MCF 10A (cell line): ENCODE results near the gene SORBS1. TPM values are rescaled to one million over a fixed set of nuclear protein-coding genes. Genes with fewer than 3 reads are reported as not detected.

ENCODE experiments used
- BruUV-seq: library from RNA; stranded (reverse); fragments of 400-500 nt; replicated peaks from 2 replicates; lab custom pipeline; 2021; lab: Mats Ljungman, UMichigan
- CTCF ChIA-PET: fragments of 300-600 bp; sonication (Branson Sonifier 250); formaldehyde crosslinking; extraction: SDS; loops from one replicate; lab custom pipeline; 2021; ENCODE audit warnings: antibody characterized with exemption, inconsistent platforms; lab: Yijun Ruan, JAX
- POLR2A ChIA-PET: fragments of 300-600, 350-650 bp; sonication (Branson Sonifier 250); formaldehyde crosslinking; extraction: SDS; loops from one replicate; lab custom pipeline; 2020; ENCODE audit warnings: antibody characterized with exemption, inconsistent platforms; lab: Yijun Ruan, JAX
- DNase-seq: peaks from one replicate; pipeline ENCODE4 v3.0.0-alpha.2; 2018; ENCODE audit not compliant: unreplicated experiment
- H3K27ac Mint-ChIP-seq: one replicate; pipeline ENCODE4 v1.8.0; 2022; ENCODE audit warnings: mild to moderate bottlenecking, low read depth, mixed read lengths; ENCODE audit not compliant: unreplicated experiment
- H3K27me3 Mint-ChIP-seq: one replicate; pipeline ENCODE4 v1.8.0; 2022; ENCODE audit warnings: mixed read lengths; ENCODE audit not compliant: insufficient read depth, unreplicated experiment
- H3K36me3 Mint-ChIP-seq: one replicate; pipeline ENCODE4 v1.8.0; 2022; ENCODE audit warnings: mild to moderate bottlenecking, moderate library complexity, mixed read lengths; ENCODE audit not compliant: insufficient read depth, unreplicated experiment
- H3K4me1 Mint-ChIP-seq: one replicate; pipeline ENCODE4 v1.8.0; 2022; ENCODE audit warnings: mixed read lengths; ENCODE audit not compliant: insufficient read depth, unreplicated experiment
- H3K4me3 Mint-ChIP-seq: one replicate; pipeline ENCODE4 v1.8.0; 2022; ENCODE audit warnings: mild to moderate bottlenecking, moderate library complexity, mixed read lengths; ENCODE audit not compliant: unreplicated experiment
- H3K9me3 Mint-ChIP-seq: one replicate; pipeline ENCODE4 v1.8.0; 2022; ENCODE audit warnings: mixed read lengths; ENCODE audit not compliant: unreplicated experiment
- CTCF ChIP-seq: fragments of 200-600 bp; IDR thresholded peaks from one replicate; pipeline ENCODE4 v1.8.0; 2022; ENCODE audit warnings: antibody characterized with exemption, mild to moderate bottlenecking; ENCODE audit not compliant: unreplicated experiment
- intact Hi-C: fragments of 100-400 bp; cut with micrococcal nuclease; formaldehyde crosslinking; loops from 2 replicates; pipeline ENCODE4 v1.14.1; 2022
- total RNA-seq: library from RNA; stranded (reverse); gene quantifications from 2 replicates; pipeline ENCODE4 v1.2.3, GENCODE V29; 2022

Gene SORBS1
- total RNA-seq, 1 experiment from 2014 or later = 1.0 TPM

DNA sequence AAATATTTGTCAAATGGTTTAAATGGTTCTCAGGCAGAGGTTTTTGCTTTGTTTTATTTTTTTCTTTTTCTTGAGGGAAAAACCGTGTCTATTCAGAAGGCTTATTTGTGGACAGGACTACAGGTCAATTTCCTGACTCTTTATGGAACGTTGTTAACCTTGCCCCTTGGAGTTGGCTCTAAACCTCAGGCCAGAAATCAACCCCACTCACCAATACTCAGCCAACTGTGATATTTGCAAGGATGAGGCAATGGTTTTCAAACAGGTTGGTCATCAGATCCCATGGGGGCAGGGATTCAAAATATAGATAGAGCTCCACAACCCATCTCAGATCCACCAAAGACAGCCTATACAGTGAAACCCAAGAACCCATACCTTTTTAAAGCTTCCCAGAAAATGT, 280.5 kb downstream of the SORBS1 start:
- ChIA-PET POLR2A (interaction anchor here (0.7 kb wide), 1 partner anchor 94 kb away, joined by 3 read pairs; no protein-coding TSS in a partner anchor), CTCF (interaction anchor here (0.5 to 0.9 kb wide), 2 partner anchors 21 to 1781 kb away, joined by 3 to 4 read pairs; no protein-coding TSS in a partner anchor)
- DNase-seq = no peak
- no TSS peak for BruUV-seq
- Mint-ChIP-seq H3K27me3 (no peaks in the 10 kb centered on the region), H3K9me3 (no peaks in the 10 kb centered on the region), H3K4me1 (peaks cover 33% of the 10 kb centered on the region), H3K27ac (no peak overlapping the region), H3K36me3 (no peaks in the 10 kb centered on the region), H3K4me3 (no peak overlapping the region)
- intact Hi-C loops = no loop called here
- TF ChIP-seq CTCF = no peak

GRCh38 chr10:95279042-95279820, 281.9 kb downstream of the SORBS1 start:
- intact Hi-C loops = no loop called here
- POLR2A ChIA-PET = interaction anchor here (0.6 to 2.3 kb wide), 4 partner anchors 9 to 737 kb away, joined by 3 to 19 read pairs (median 3); no protein-coding TSS in a partner anchor
- Mint-ChIP-seq H3K9me3 (no peaks in the 10 kb centered on the region), H3K27me3 (no peaks in the 10 kb centered on the region), H3K4me3 (no peak overlapping the region), H3K4me1 (peaks cover 41% of the 10 kb centered on the region), H3K27ac (peak overlapping the region; percentile 63), H3K36me3 (no peaks in the 10 kb centered on the region)
- no TSS peak for BruUV-seq
- peak; percentile 57 for DNase-seq
- TF ChIP-seq CTCF = no peak
- CTCF ChIA-PET = interaction anchor here (0.6 to 3.1 kb wide), 9 partner anchors 9 to 916 kb away, joined by 3 to 31 read pairs (median 4); no protein-coding TSS in a partner anchor

DNA sequence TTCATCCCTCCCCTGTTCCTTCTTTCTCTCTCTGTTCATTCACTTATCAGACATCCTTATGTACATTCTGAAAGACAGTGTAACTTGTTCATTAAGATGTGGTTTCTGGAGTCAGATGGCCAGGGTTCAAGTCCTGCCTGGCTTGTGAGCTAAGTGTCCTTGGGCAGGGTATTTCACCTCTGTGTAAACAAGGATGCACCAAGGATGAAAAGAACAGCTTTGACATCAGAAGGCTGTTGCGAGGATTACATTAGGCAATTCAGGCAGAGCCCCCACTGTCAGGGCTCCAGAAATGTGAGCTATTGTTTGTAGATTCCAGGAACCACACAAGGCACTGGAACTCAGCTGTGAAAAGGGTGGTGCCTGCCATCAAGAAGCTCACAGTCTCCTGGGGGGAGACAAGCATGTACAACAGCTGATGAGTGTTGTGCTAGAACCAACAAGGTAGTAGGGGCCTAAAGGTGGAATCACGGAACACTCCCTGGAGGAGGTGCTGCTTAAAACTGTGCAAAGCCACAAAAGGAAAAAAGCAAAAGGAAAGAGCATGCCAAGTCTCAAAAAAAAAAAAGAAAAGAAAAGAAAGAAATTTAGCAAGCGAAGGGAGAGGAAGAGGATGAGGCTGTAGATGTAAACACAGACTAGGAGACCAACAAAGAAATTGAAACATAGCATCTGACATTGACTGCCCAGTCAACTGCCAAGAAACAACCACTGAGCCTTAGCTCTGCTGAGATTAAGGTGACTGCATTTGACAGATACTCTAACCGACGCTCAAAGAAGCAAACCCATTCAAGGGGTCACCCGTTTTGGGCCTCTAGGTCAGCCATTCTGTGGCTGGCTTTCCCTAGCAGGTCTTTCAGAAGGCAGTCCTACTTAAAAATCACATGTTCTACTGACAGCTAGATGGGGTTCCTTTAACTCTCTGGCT, 282.8 kb downstream of the SORBS1 start:
- H3K27ac Mint-ChIP-seq = peak overlapping the region; percentile 20
- peak; percentile 44 for DNase-seq
- peaks cover 50% of the 10 kb centered on the region for H3K4me1 Mint-ChIP-seq
- ChIA-PET CTCF (interaction anchor here (0.6 to 3.1 kb wide), 10 partner anchors 10 to 97 kb away, joined by 3 to 31 read pairs (median 4); no protein-coding TSS in a partner anchor), POLR2A (interaction anchor here (0.7 to 2.3 kb wide), 3 partner anchors 10 to 416 kb away, joined by 3 to 19 read pairs (median 4); no protein-coding TSS in a partner anchor)
- H3K4me3 Mint-ChIP-seq = no peak overlapping the region
- intact Hi-C loops = no loop called here
- TF ChIP-seq CTCF = no peak
- H3K27me3 Mint-ChIP-seq = no peaks in the 10 kb centered on the region
- BruUV-seq = no TSS peak
- no peaks in the 10 kb centered on the region for H3K9me3 Mint-ChIP-seq
- no peaks in the 10 kb centered on the region for H3K36me3 Mint-ChIP-seq
